ENCODE results near the gene STIM1. TPM values are rescaled to one million over a fixed set of nuclear protein-coding genes. Genes with fewer than 3 reads are reported as not detected.

Gene STIM1
- total and polyA plus RNA-seq, 10 of the 15 experiments (the other 5 are each of a cell fraction or from before 2014, with no cell fraction given) = 8.6 to 57.7 (median 29.3) TPM

DNA sequence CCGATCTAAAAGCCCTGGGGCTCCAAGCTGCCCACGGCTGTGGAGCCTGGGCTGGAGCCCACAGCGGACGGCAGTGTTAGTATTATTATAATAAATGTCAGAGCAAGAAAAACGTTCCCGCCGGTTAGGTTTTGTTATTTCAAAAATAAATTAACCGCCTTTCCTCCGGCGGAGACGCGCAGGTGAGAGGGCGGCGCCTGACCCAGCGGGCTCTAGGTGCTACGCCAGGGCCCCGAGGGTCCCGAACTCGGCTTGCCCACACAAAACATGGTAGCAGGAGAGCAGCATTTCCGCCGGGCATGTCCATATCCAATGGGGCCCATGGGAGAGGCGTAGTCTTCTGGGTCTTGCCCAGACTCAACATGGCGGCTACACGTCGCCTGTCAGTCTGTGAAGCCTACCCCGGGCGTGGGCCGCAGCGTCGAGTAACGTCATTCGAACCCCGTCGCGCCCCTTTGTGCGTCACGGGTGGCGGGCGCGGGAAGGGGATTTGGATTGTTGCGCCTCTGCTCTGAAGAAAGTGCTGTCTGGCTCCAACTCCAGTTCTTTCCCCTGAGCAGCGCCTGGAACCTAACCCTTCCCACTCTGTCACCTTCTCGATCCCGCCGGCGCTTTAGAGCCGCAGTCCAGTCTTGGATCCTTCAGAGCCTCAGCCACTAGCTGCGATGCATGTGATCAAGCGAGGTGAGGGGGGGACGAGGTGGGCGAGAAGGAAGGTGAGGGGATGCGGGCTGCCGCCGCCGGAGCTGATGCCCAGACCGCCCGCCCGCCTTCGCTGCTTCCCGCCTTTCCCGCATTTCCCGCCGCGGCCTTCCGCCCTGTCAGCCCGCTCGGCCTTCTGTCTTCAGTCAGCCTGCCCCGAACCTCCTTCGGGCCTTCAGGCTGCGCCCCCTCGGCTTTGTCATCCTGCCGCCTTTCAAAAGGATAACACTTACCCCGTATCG lies 239.2 kb downstream of the STIM1 start, which contains the start of gene RRM1:
Gene RRM1 (plus strand): TSS at position 452 of the 944 bp plus-strand sequence. CDS start 214 bp downstream, at position 666.
- ChIA-PET SMC1A (ENCODE audit: uncharacterized antibody, unreplicated experiment) (interaction anchor here (0.8 to 2.5 kb wide), 4 partner anchors 11 to 245 kb away, joined by 3 to 11 read pairs (median 3); no protein-coding TSS in a partner anchor), CTCF (interaction anchor here (0.7 to 2.8 kb wide), 3 partner anchors 22 to 549 kb away, joined by 3 to 12 read pairs (median 4); partner anchors contain the start of gene OR51E1), POLR2A (no interaction called here), RAD21 (ENCODE audit: unreplicated experiment) (interaction anchor here (0.9 to 1.0 kb wide), 3 partner anchors 21 to 240 kb away, joined by 3 to 4 read pairs (median 3); partner anchors contain the start of gene STIM1)
- H3K4me1 ChIP-seq (ENCODE audit: control insufficient read depth, insufficient read depth, low read length) = peaks cover 8% of the 10 kb centered on the region
- H3K27me3 ChIP-seq (replicated peaks in 1 of 2; ENCODE audit: control insufficient read depth in 2 of 2, insufficient read depth in 2 of 2, low read length in 1 of 2) = no peaks in the 10 kb centered on the region
- peak within 1 kb of the TSS; percentile 95 for H2AFZ ChIP-seq (ENCODE audit: control insufficient read depth, low read depth, low read length)
- in situ Hi-C loops (cut with MboI) (no loop called here), intact Hi-C loops (cut with micrococcal nuclease; ENCODE audit: unreplicated experiment) (loop anchor here (1.0 kb wide), 1 partner anchor 297 kb away; the partner anchor contains the start of gene NUP98)
- H3K4me3 ChIP-seq = peak within 1 kb of the TSS; percentile 90
- H3K27ac ChIP-seq (ENCODE audit: control insufficient read depth, insufficient read depth) = peak within 1 kb of the TSS; percentile 95
- H3K9ac ChIP-seq (ENCODE audit: control insufficient read depth, insufficient read depth, low read length) = peak within 1 kb of the TSS; percentile 96
- DNase-seq (ENCODE audit: low read depth, low spot score) (peak; percentile 82), ATAC-seq (peak; percentile 97), FAIRE-seq (peak; percentile 49)
- WGBS (ENCODE audit: insufficient coverage, insufficient replicate concordance, low lambda C conversion rate, missing lambda C conversion rate) = under 1% methylated on average over 55 of the region's 74 CpGs
- peak within 1 kb of the TSS; percentile 92 for H3K4me2 ChIP-seq (ENCODE audit: control insufficient read depth, insufficient read depth)
- no peaks in the 10 kb centered on the region for H4K20me1 ChIP-seq (ENCODE audit: control insufficient read depth, insufficient read depth)
- TSS peak; percentile 73 for BruUV-seq (replicated peaks)
- peaks cover 53% of the 10 kb centered on the region for H3K79me2 ChIP-seq (ENCODE audit: control insufficient read depth, insufficient read depth, low read length)
- no peaks in the 10 kb centered on the region for H3K9me3 ChIP-seq (replicated peaks; ENCODE audit: control insufficient read depth, insufficient read depth, low read length)
- peaks cover 5 to 7% of the 10 kb centered on the region in 2 experiments; a peak in 2 of 4 replicates for H3K36me3 ChIP-seq (ENCODE audit: control insufficient read depth in 2 of 2, insufficient read depth in 2 of 2, low read length in 1 of 2)
- TF ChIP-seq, protein P1, sequence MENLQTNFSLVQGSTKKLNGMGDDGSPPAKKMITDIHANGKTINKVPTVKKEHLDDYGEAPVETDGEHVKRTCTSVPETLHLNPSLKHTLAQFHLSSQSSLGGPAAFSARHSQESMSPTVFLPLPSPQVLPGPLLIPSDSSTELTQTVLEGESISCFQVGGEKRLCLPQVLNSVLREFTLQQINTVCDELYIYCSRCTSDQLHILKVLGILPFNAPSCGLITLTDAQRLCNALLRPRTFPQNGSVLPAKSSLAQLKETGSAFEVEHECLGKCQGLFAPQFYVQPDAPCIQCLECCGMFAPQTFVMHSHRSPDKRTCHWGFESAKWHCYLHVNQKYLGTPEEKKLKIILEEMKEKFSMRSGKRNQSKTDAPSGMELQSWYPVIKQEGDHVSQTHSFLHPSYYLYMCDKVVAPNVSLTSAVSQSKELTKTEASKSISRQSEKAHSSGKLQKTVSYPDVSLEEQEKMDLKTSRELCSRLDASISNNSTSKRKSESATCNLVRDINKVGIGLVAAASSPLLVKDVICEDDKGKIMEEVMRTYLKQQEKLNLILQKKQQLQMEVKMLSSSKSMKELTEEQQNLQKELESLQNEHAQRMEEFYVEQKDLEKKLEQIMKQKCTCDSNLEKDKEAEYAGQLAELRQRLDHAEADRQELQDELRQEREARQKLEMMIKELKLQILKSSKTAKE (IDR thresholded peaks at IDR 0.05; ENCODE audit: low read depth, poor library complexity, severe bottlenecking) = no peak
- peak; percentile 100 for TF ChIP-seq CREB1 (IDR thresholded peaks at IDR 0.05; ENCODE audit: low read depth)
- no peak for TF ChIP-seq ZZZ3 (IDR thresholded peaks at IDR 0.05; ENCODE audit: control insufficient read depth, insufficient read length, low read depth)
- peak; percentile 100 for TF ChIP-seq CREM (IDR thresholded peaks at IDR 0.05; ENCODE audit: low read depth)
- no peak for TF ChIP-seq ZBTB11 (CRISPR knock-in tag; IDR thresholded peaks at IDR 0.05)
- peak; percentile 90; the same call in 1 of the 2 replicates for TF ChIP-seq STAT1 (conservative IDR thresholded peaks at IDR 0.05)
- TF ChIP-seq MEF2B (IDR thresholded peaks at IDR 0.05; ENCODE audit: partially characterized antibody, poor library complexity, severe bottlenecking) = peak; percentile 54
- TF ChIP-seq NFIC (IDR thresholded peaks at IDR 0.05; ENCODE audit: low read depth, low read length) = no peak
- TF ChIP-seq RELA (IDR thresholded peaks at IDR 0.05; ENCODE audit: borderline replicate concordance, partially characterized antibody) = peak; percentile 66
- peak; percentile 68 for TF ChIP-seq GABPA (IDR thresholded peaks at IDR 0.05; ENCODE audit: low read depth)
- TF ChIP-seq IKZF1 (conservative IDR thresholded peaks at IDR 0.05) = peak; percentile 96
- peak; percentile 35 for TF ChIP-seq USF1 (IDR thresholded peaks at IDR 0.05; ENCODE audit: borderline replicate concordance, extremely low read length, insufficient read depth, low read depth, low read length)

Data from GM12878 (cell line).